Retinal pigment epithelial cell (primary cell): ENCODE results near the gene RHPN2.

Experiments
- DNase-seq: peaks from one replicate; pipeline ENCODE4 v3.0.0-alpha.2; 2010; ENCODE audit warnings: low read depth
- H3K4me3 ChIP-seq: 2 replicates; pipeline ENCODE4 v1.5.1; 2011; ENCODE audit warnings: mild to moderate bottlenecking, low read length, control low read depth, moderate library complexity
- CTCF ChIP-seq: conservative IDR thresholded peaks from 2 replicates; pipeline ENCODE4 v1.5.1; 2011; ENCODE audit warnings: low read depth, low read length, control low read depth, inconsistent platforms

The RHPN2 gene

DNA sequence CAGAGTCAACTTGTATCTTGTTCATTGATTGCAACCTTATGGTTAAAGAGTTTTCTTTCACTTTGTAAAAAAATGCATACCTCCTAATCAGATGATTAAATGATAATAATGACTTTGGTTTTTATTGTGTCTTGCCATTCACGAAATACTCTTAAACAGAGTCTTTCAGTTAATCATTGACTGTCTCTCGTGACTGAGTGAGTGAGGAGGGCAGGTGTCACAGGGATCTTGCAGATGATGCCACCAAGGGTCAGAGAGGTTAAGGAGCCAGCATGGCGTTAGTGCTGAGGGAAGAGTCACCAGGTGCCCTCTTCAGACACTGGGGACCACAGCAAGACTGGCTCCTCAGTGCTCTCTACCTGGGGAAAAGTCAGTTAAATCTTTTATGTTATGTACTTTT is 24.3 kb upstream of the RHPN2 start:
- TF ChIP-seq CTCF: no peak
- no peak for DNase-seq
- no peak overlapping the region for H3K4me3 ChIP-seq

DNA sequence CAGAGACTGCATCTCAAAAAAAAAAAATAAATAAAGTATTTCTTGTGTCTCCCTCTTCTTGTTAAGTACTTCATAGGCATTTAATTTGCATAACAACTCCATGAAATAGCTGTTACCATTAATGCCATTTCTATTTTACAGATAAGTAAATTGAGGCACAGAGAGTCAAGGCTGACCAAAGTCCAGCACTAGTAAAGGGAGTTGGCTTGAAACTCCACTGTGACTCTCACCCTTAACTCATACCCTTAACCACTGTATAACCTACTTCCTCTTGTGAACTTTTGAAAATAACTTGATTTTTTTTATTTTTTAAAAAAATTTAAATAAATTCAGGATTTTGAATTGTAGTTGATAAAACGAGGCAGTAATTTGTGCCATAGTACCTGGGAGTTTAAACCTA is 22.3 kb upstream of the RHPN2 start:
- TF ChIP-seq CTCF: no peak
- H3K4me3 ChIP-seq: no peak overlapping the region
- DNase-seq: no peak

DNA sequence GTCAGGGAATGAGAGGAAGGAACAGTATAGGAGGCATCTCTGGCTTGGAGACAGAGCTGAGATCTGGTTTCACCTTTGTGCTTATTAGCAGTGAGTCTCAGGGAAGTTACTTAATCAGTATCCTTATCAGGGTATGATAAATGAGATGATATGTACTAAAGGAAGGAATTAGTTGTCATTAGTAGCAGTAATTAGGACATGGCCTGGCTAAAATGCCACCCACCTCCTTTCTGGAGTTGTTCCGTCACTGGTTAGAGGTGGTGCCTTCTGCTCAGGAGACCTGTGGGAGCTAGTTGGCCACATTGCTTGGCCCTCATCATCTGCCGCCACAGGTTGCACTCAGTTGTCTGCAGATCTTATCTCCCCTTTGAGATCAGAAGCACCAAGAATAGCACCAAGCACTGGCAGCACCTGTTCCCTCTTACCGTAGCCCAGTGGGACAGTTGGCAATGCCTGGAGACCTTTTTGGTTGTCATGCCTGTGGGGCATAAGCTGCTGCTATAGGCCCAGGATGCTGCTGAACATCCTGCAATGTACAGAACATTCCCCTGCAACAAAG is 21.0 kb upstream of the RHPN2 start:
- no peak for DNase-seq
- TF ChIP-seq CTCF: no peak
- H3K4me3 ChIP-seq: no peak overlapping the region

DNA sequence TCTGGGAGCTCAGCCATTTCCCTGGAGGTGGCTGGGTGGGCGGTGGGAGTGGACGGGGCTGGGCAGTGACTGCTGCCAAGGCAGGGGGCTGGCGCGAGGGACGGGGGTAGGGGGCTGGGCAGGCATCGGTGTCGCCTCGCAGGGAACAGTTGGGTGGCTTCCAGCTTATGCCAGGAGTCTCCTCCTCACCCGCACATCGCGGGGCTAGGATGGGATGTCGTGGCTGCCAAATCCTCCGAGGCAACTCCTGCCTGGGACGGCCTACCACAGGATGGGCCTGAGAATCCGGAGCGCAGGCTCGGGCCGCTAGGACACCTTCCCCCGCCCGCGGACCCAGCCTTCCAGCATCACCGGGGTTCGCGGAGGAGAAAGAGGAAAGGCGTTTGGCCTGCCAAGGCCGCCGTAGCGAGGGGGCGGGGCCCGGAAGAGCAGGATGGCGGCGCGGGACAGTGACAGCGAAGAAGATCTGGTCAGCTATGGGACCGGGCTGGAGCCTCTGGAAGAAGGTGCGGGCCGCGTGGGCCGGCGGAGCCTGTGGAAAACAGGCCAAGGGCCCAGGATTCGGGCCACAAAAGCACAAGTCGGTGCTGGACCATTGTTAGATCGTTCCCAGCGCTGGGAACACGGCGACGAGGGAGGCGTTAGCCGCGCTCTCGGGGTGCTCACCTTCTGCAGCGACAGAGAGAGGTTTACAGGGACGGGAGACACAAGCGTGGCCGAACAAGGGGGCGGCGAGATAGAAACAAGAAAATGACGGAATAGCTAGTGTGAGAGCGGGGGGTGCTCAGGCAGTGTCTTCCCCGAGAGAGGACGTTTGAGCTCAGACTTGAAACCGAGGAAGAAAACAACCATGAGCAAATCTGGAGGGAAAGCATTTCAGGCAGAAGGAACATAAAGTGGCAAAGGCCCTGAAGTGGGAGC is 16.3 kb upstream of the RHPN2 start, which contains the start of gene GPATCH1:
Gene GPATCH1 (plus strand): TSS at position 421 of the 921 bp plus-strand sequence. CDS start 13 bp downstream, at position 434.
- DNase-seq: no peak
- peak within 1 kb of the TSS; percentile 98 for H3K4me3 ChIP-seq
- no peak for TF ChIP-seq CTCF

GRCh38 chr19:33075519-33075918 is 10.8 kb upstream of the RHPN2 start:
- no peak for DNase-seq
- no peak for TF ChIP-seq CTCF
- H3K4me3 ChIP-seq: no peak overlapping the region

DNA sequence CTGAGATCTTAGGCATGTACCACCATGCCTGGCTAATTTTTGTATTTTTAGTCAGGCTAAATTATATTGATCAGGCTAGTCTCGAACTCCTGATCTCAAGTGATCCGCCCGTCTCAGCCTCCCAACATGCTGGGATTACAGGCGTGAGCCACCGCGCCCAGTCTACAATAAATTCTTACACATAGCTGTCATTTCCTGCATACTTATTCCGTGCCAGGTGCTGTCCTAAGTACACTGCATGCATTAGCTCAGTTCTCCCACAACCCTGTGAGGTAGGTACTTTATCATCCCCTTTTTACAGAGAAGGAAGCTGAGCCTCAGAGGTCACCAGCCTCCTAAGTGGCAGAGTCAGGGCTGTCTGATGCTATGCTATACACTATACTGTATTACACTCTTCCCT is 7.2 kb upstream of the RHPN2 start:
- no peak for TF ChIP-seq CTCF
- no peak overlapping the region for H3K4me3 ChIP-seq
- no peak for DNase-seq

DNA sequence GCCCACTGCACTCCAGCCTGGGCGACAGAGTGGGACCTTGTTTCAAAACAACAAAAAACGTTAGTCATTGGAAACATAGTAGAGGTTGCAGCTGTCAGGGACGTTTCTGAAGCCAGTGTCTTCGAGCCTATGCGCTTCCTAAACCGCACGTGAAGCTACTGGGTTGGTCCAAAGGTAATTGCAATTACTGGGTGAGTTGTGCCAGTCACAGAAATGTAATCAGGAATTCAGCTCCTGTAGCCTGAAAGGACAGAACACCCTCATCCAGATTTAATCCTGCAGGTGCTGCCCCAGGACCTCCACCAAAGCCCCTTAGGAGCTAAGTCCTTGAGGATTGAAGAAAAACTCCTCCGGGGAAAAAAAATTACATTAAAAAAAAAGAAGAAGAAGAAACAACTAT is 2.4 kb upstream of the RHPN2 start:
- DNase-seq: no peak
- TF ChIP-seq CTCF: no peak
- H3K4me3 ChIP-seq: no peak overlapping the region
